GM12878 (cell line): ENCODE measurements around the gene CTDNEP1. TPM values are rescaled to one million over a fixed set of nuclear protein-coding genes. Genes with fewer than 3 reads are reported as not detected.

Experiments used
- ATAC-seq: fragments of 200-7000 bp; cut with Tn5 transposase; 3 replicates; pipeline ENCODE4 v1.9.1; 2020; ENCODE audit warnings: mild to moderate bottlenecking, moderate library complexity
- BruUV-seq: library from RNA; stranded (reverse); fragments of 400-500 nt; replicated peaks from 2 replicates; lab custom pipeline; 2021; lab: Mats Ljungman, UMichigan
- CTCF ChIA-PET: fragments of 300-600 bp; sonication (Branson Sonifier 250); formaldehyde crosslinking; extraction: SDS; loops from one replicate; lab custom pipeline; 2021; ENCODE audit warnings: inconsistent platforms; lab: Yijun Ruan, JAX
- POLR2A ChIA-PET: fragments of 350-600 bp; formaldehyde crosslinking; extraction: SDS; loops from one replicate; lab custom pipeline; 2021; ENCODE audit warnings: inconsistent platforms; lab: Charles Lee
- RAD21 ChIA-PET: fragments of 300-600 bp; sonication (Branson Sonifier 250); formaldehyde crosslinking; loops from one replicate; lab custom pipeline; 2023; ENCODE audit warnings: antibody characterized with exemption; ENCODE audit not compliant: unreplicated experiment; lab: Charles Lee
- SMC1A ChIA-PET: fragments of 300-600 bp; sonication (Branson Sonifier 250); formaldehyde crosslinking; loops from one replicate; lab custom pipeline; 2023; ENCODE audit not compliant: unreplicated experiment, uncharacterized antibody; lab: Charles Lee
- DNase-seq: peaks from one replicate; pipeline ENCODE4 v3.0.0-alpha.2; 2011; ENCODE audit warnings: low read depth, low spot score
- FAIRE-seq: peaks from 3 replicates; lab custom pipeline; 2011; peaks lifted over from hg19 to GRCh38; lab: Jason Lieb, UNC
- H2AFZ ChIP-seq: 2 replicates; pipeline ENCODE4 v1.6.0; 2011; ENCODE audit warnings: low read depth, low read length, control low read depth; ENCODE audit not compliant: control insufficient read depth
- H3K27ac ChIP-seq: 2 replicates; pipeline ENCODE4 v1.5.1; 2011; ENCODE audit warnings: control low read depth; ENCODE audit not compliant: control insufficient read depth, insufficient read depth
- H3K27me3 ChIP-seq, 2 experiments: replicated peaks in 1 of 2; 2 replicates each; pipeline versions ENCODE4 v1.6.0 to v1.6.1; 2011; ENCODE audit warnings: low read length in 1 of 2; ENCODE audit not compliant: control insufficient read depth in 2 of 2, insufficient read depth in 2 of 2
- H3K36me3 ChIP-seq, 2 experiments: 2 replicates each; pipeline ENCODE4 v1.5.1; 2011; ENCODE audit warnings: low read length in 1 of 2; ENCODE audit not compliant: control insufficient read depth in 2 of 2, insufficient read depth in 2 of 2
- H3K4me1 ChIP-seq: 2 replicates; pipeline ENCODE4 v1.6.1; 2011; ENCODE audit warnings: mild to moderate bottlenecking, low read length, moderate library complexity, mixed read lengths; ENCODE audit not compliant: control insufficient read depth, insufficient read depth
- H3K4me2 ChIP-seq: 2 replicates; pipeline ENCODE4 v1.6.0; 2011; ENCODE audit warnings: control low read depth; ENCODE audit not compliant: control insufficient read depth, insufficient read depth
- H3K4me3 ChIP-seq: fragments of 200-600 bp; sonication (generic); 2 replicates; pipeline ENCODE4 v1.5.1; 2016
- H3K79me2 ChIP-seq: 2 replicates; pipeline ENCODE4 v1.6.0; 2011; ENCODE audit warnings: low read length; ENCODE audit not compliant: control insufficient read depth, insufficient read depth
- H3K9ac ChIP-seq: 2 replicates; pipeline ENCODE4 v1.8.0; 2011; ENCODE audit warnings: low read length, control low read depth, mixed read lengths; ENCODE audit not compliant: control insufficient read depth, insufficient read depth
- H3K9me3 ChIP-seq: replicated peaks from 3 replicates; pipeline ENCODE4 v1.5.1; 2011; ENCODE audit warnings: mild to moderate bottlenecking, low read length; ENCODE audit not compliant: control insufficient read depth, insufficient read depth
- H4K20me1 ChIP-seq: 2 replicates; pipeline ENCODE4 v1.6.0; 2011; ENCODE audit not compliant: control insufficient read depth, insufficient read depth
- CBX3 ChIP-seq: fragments of 200-600 bp; sonication (generic); IDR thresholded peaks from 2 replicates; pipeline ENCODE4 v1.6.1; 2016; ENCODE audit warnings: low read depth, borderline replicate concordance
- CHD2 ChIP-seq: IDR thresholded peaks from 2 replicates; pipeline ENCODE4 v1.6.1; 2011; ENCODE audit warnings: low read depth, low read length, improper control_type of control experiment, borderline replicate concordance
- ESRRA ChIP-seq: IDR thresholded peaks from 2 replicates; pipeline ENCODE4 v1.6.1; 2012; ENCODE audit warnings: mild to moderate bottlenecking, low read length, improper control_type of control experiment
- GABPA ChIP-seq: IDR thresholded peaks from 2 replicates; pipeline ENCODE4 v1.6.1; 2014; ENCODE audit warnings: antibody characterized with exemption, low read depth, mild to moderate bottlenecking, inconsistent platforms
- HCFC1 ChIP-seq: fragments of 150-350 bp; IDR thresholded peaks from 2 replicates; pipeline ENCODE4 v1.6.1; 2014; ENCODE audit warnings: low read length
- IKZF2 ChIP-seq, 2 experiments: fragments of 450-650 bp; IDR thresholded peaks; 2 replicates each; pipeline ENCODE4 v1.6.1; 2017; ENCODE audit warnings: mild to moderate bottlenecking in 2 of 2, moderate library complexity in 2 of 2
- MTA2 ChIP-seq: fragments of 450-650 bp; IDR thresholded peaks from 2 replicates; pipeline ENCODE4 v1.6.1; 2016; ENCODE audit warnings: low read depth, mild to moderate bottlenecking, moderate library complexity
- NFIC ChIP-seq: IDR thresholded peaks from 2 replicates; pipeline ENCODE4 v1.6.1; 2012; ENCODE audit warnings: low read depth, mild to moderate bottlenecking, inconsistent platforms, low read length, moderate library complexity
- POLR2A ChIP-seq: IDR thresholded peaks from 2 replicates; pipeline ENCODE4 v1.6.1; 2011; ENCODE audit warnings: low read depth, mild to moderate bottlenecking, low read length
- RUNX3 ChIP-seq: IDR thresholded peaks from 2 replicates; pipeline ENCODE4 v1.6.1; 2012; ENCODE audit warnings: low read length, inconsistent platforms
- SMARCA5 ChIP-seq: fragments of 450-650 bp; IDR thresholded peaks from 2 replicates; pipeline ENCODE4 v1.6.1; 2017; ENCODE audit warnings: mild to moderate bottlenecking
- SP1 ChIP-seq: IDR thresholded peaks from one replicate; pipeline ENCODE4 v1.6.1; 2011; ENCODE audit warnings: low read depth, low read length
- TBL1XR1 ChIP-seq: IDR thresholded peaks from 2 replicates; pipeline ENCODE4 v1.6.1; 2012; ENCODE audit warnings: low read depth, low read length, improper control_type of control experiment
- YY1 ChIP-seq: IDR thresholded peaks from 2 replicates; pipeline ENCODE4 v1.6.1; 2011; ENCODE audit warnings: low read depth, mild to moderate bottlenecking, low read length
- ZNF217 ChIP-seq: fragments of 450-650 bp; IDR thresholded peaks from 2 replicates; pipeline ENCODE4 v1.6.1; 2017; ENCODE audit warnings: antibody characterized with exemption, mild to moderate bottlenecking
- ZZZ3 ChIP-seq: IDR thresholded peaks from 2 replicates; pipeline ENCODE4 v1.6.1; 2011; ENCODE audit warnings: low read depth; ENCODE audit not compliant: control insufficient read depth, insufficient read length
- WGBS: methylation state at CpG from one replicate; pipeline ENCODE4 v1.1.6; 2016; ENCODE audit warnings: low lambda C conversion rate; ENCODE audit not compliant: insufficient replicate concordance, insufficient coverage; ENCODE audit errors: missing lambda C conversion rate; 5-methylcytosine and 5-hydroxymethylcytosine counted together
- in situ Hi-C: fragments of 300-500 bp; cut with MboI; formaldehyde crosslinking; loops from 9 replicates; pipeline ENCODE4 v1.14.3; 2018; ENCODE audit warnings: mixed read lengths
- intact Hi-C: fragments of 100-400 bp; cut with micrococcal nuclease; formaldehyde crosslinking; loops from one replicate; pipeline ENCODE4 v1.14.2; 2022; ENCODE audit not compliant: unreplicated experiment
- polyA plus RNA-seq, 11 experiments: library from polyadenylated mRNA; depleted of rRNA in 4 of 11; unstranded in 6 of 11; stranded (reverse) in 5 of 11; fragments of >200 nt; fragmentation: Nextera tagmentation in 4 of 11; fragmentation: Illumina TruSeq in 1 of 11; extraction: Ambion mirVana in 4 of 11; extraction: Trizol in 1 of 11; gene quantifications; 1 replicate in 1 of 11; 2 replicates in 10 of 11; pipeline versions ENCODE4 v1.2.1 to v1.2.3, GENCODE V29; 2011 to 2016; ENCODE audit warnings: inconsistent platforms in 2 of 11, missing spikeins in 2 of 11, low read depth in 1 of 11
- total RNA-seq, 4 experiments: library from RNA; depleted of rRNA in 3 of 4; stranded (reverse); fragments of >200 nt in 3 of 4; fragmentation: Illumina TruSeq in 1 of 4; extraction: Trizol in 1 of 4; gene quantifications; 2 replicates each; pipeline versions ENCODE4 v1.2.1 to v1.2.3, GENCODE V29; 2013 to 2021
- TF ChIP-seq, protein P1 (sequence below): fragments of 450-650 bp; IDR thresholded peaks from 2 replicates; pipeline ENCODE4 v1.6.1; 2017; ENCODE audit warnings: mild to moderate bottlenecking
- TF ChIP-seq, protein P2 (sequence below): fragments of 150-350 bp; IDR thresholded peaks from 2 replicates; pipeline ENCODE4 v1.6.1; 2016; ENCODE audit warnings: low read depth, low read length
- TF ChIP-seq, protein P3 (sequence below): fragments of 450-650 bp; IDR thresholded peaks from 2 replicates; pipeline ENCODE4 v1.6.1; 2018; ENCODE audit warnings: borderline replicate concordance, mild to moderate bottlenecking; ENCODE audit not compliant: partially characterized antibody

The CTDNEP1 gene
- total and polyA plus RNA-seq, 10 of the 15 experiments (the other 5 are each of a cell fraction or from before 2014, with no cell fraction given), result 23.7 to 176 (median 30.3) TPM

DNA sequence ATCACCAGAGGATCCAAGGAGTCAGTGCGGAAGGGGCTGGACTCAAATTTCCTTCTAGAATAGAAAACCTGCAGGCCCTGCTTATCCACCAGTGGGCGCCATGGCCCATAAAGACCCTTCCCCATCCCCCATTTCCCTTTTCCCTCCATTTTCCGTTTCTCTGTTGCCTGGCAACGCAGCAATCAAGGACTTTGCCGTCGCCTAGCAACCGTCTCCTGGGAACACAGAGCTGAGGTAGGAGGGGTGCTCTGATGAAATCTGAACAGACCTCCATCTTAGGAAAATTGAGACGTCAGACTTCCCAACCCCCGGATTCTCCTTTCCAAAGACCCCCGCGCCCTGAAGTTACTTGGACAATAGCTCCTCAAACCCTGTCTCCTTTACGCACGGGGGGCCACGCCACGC lies 37.6 kb downstream of the CTDNEP1 start:
- peak; percentile 3 for ATAC-seq
- Histone ChIP-seq H3K9ac (no peak overlapping the region), H3K4me1 (peaks cover 18% of the 10 kb centered on the region), H3K4me2 (peak overlapping the region; percentile 89), H3K4me3 (peak overlapping the region; percentile 72; the same call in 1 of the 2 replicates), H4K20me1 (no peaks in the 10 kb centered on the region), H3K27ac (no peak overlapping the region; the same call in 1 of the 2 replicates), H3K79me2 (no peaks in the 10 kb centered on the region), H3K36me3 (no peaks in the 10 kb centered on the region), H2AFZ (peak overlapping the region; percentile 13), H3K27me3 (no peaks in the 10 kb centered on the region), H3K9me3 (no peaks in the 10 kb centered on the region)
- DNase-seq, result no peak
- in situ Hi-C loops, result no loop called here
- SMC1A ChIA-PET, result interaction anchor here (1.6 kb wide), 1 partner anchor 37 kb away, joined by 4 read pairs; the partner anchor contains the start of gene CTDNEP1
- FAIRE-seq, result no peak
- WGBS, result 4% methylated on average over 15 of the region's 15 CpGs
- no TSS peak for BruUV-seq
- intact Hi-C loops, result loop anchor here (1.0 to 5.0 kb wide), 4 partner anchors 9 to 83 kb away; partner anchors contain the start of genes ELP5 and PHF23
- POLR2A ChIA-PET, result interaction anchor here (0.6 to 2.6 kb wide), 5 partner anchors 20 to 474 kb away, joined by 3 to 7 read pairs (median 3); partner anchors contain the start of genes DVL2 and WRAP53
- CTCF ChIA-PET, result interaction anchor here (0.8 to 1.9 kb wide), 7 partner anchors 26 to 210 kb away, joined by 3 to 7 read pairs (median 4); partner anchors contain the start of gene ACAP1
- RAD21 ChIA-PET, result interaction anchor here (0.7 to 0.9 kb wide), 4 partner anchors 36 to 297 kb away, joined by 3 to 4 read pairs (median 3); no protein-coding TSS in a partner anchor
- TF ChIP-seq, protein P1, sequence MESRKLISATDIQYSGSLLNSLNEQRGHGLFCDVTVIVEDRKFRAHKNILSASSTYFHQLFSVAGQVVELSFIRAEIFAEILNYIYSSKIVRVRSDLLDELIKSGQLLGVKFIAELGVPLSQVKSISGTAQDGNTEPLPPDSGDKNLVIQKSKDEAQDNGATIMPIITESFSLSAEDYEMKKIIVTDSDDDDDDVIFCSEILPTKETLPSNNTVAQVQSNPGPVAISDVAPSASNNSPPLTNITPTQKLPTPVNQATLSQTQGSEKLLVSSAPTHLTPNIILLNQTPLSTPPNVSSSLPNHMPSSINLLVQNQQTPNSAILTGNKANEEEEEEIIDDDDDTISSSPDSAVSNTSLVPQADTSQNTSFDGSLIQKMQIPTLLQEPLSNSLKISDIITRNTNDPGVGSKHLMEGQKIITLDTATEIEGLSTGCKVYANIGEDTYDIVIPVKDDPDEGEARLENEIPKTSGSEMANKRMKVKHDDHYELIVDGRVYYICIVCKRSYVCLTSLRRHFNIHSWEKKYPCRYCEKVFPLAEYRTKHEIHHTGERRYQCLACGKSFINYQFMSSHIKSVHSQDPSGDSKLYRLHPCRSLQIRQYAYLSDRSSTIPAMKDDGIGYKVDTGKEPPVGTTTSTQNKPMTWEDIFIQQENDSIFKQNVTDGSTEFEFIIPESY, result no peak
- no peak for TF ChIP-seq CBX3
- TF ChIP-seq CHD2, result peak; percentile 53; the same call in 1 of the 2 replicates
- peak; percentile 56; the same call in 1 of the 2 replicates for TF ChIP-seq YY1
- peak; percentile 81 for TF ChIP-seq SMARCA5
- 0 out of 2 replicates have a peak, but pooled peaks have one; percentile 10 for TF ChIP-seq HCFC1
- no peak for TF ChIP-seq ZZZ3
- no peak for TF ChIP-seq GABPA
- TF ChIP-seq TBL1XR1, result no peak
- TF ChIP-seq ESRRA, result no peak
- no peak for TF ChIP-seq NFIC
- TF ChIP-seq IKZF2 (IDR thresholded peaks at IDR 0.05), result 0 out of 4 replicates have a peak, but pooled peaks of 1 of the 2 experiments have one; percentile 6
- TF ChIP-seq, protein P2, sequence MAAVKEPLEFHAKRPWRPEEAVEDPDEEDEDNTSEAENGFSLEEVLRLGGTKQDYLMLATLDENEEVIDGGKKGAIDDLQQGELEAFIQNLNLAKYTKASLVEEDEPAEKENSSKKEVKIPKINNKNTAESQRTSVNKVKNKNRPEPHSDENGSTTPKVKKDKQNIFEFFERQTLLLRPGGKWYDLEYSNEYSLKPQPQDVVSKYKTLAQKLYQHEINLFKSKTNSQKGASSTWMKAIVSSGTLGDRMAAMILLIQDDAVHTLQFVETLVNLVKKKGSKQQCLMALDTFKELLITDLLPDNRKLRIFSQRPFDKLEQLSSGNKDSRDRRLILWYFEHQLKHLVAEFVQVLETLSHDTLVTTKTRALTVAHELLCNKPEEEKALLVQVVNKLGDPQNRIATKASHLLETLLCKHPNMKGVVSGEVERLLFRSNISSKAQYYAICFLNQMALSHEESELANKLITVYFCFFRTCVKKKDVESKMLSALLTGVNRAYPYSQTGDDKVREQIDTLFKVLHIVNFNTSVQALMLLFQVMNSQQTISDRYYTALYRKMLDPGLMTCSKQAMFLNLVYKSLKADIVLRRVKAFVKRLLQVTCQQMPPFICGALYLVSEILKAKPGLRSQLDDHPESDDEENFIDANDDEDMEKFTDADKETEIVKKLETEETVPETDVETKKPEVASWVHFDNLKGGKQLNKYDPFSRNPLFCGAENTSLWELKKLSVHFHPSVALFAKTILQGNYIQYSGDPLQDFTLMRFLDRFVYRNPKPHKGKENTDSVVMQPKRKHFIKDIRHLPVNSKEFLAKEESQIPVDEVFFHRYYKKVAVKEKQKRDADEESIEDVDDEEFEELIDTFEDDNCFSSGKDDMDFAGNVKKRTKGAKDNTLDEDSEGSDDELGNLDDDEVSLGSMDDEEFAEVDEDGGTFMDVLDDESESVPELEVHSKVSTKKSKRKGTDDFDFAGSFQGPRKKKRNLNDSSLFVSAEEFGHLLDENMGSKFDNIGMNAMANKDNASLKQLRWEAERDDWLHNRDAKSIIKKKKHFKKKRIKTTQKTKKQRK, result no peak
- TF ChIP-seq POLR2A, result no peak
- TF ChIP-seq MTA2, result no peak
- TF ChIP-seq ZNF217, result no peak
- no peak for TF ChIP-seq RUNX3
- TF ChIP-seq, protein P3, sequence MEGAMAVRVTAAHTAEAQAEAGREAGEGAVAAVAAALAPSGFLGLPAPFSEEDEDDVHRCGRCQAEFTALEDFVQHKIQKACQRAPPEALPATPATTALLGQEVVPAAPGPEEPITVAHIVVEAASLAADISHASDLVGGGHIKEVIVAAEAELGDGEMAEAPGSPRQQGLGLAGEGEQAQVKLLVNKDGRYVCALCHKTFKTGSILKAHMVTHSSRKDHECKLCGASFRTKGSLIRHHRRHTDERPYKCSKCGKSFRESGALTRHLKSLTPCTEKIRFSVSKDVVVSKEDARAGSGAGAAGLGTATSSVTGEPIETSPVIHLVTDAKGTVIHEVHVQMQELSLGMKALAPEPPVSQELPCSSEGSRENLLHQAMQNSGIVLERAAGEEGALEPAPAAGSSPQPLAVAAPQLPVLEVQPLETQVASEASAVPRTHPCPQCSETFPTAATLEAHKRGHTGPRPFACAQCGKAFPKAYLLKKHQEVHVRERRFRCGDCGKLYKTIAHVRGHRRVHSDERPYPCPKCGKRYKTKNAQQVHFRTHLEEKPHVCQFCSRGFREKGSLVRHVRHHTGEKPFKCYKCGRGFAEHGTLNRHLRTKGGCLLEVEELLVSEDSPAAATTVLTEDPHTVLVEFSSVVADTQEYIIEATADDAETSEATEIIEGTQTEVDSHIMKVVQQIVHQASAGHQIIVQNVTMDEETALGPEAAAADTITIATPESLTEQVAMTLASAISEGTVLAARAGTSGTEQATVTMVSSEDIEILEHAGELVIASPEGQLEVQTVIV, result no peak
- TF ChIP-seq SP1, result no peak
